DOHH2 (cell line): ENCODE measurements around the gene SDC1.

ENCODE experiments used
- EZH2phosphoT487 ChIP-seq: fragments of 200-600 bp; sonication (generic); IDR thresholded peaks from 2 replicates; pipeline ENCODE4 v1.6.1; 2017; ENCODE audit warnings: borderline replicate concordance, mild to moderate bottlenecking, antibody characterized with exemption, low read length, moderate library complexity, mixed read lengths
- TF ChIP-seq, protein P1 (sequence below): fragments of 200-600 bp; sonication (generic); IDR thresholded peaks from one replicate; pipeline ENCODE4 v1.5.1; 2014; ENCODE audit warnings: antibody characterized with exemption, mild to moderate bottlenecking, low read depth, low read length; ENCODE audit not compliant: poor library complexity, severe bottlenecking

DNA sequence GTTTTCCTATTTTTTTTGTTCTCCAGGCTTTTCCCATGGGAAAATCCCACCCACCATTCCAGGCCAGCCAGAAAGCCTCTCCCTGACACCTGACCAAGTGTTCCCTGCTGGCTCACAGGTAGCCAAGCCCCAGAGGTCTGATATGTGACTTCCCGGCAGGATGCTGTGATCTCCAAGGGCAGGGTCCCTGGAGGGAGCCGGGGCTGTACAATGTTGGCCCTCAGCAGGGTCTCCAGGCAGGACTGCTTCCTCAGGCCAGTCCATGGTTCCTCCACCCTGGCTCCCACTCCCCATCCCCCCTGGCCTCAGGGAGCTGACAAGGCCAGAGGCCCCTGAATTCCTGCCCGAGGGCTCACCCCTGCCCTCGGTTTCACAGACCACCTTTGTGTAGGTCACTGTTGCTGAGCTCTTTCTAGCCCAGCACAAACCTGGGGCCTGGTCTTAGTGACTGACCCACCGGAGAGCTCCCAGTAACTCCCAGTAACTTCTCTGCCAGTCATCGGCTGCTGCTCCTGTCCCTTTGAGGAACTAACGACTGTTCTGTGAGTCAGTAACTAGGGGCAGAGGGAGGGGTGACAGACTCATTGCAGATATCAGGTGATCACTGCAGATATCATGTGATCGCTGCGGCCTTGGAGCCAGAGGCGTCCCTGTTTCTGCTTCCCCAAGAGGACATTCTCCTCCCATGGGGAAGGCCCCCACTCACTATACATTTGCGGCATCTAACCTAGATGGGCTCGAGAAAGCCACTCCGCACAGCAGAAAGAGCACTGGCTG is 38.7 kb downstream of the SDC1 start:
- TF ChIP-seq, protein P1, sequence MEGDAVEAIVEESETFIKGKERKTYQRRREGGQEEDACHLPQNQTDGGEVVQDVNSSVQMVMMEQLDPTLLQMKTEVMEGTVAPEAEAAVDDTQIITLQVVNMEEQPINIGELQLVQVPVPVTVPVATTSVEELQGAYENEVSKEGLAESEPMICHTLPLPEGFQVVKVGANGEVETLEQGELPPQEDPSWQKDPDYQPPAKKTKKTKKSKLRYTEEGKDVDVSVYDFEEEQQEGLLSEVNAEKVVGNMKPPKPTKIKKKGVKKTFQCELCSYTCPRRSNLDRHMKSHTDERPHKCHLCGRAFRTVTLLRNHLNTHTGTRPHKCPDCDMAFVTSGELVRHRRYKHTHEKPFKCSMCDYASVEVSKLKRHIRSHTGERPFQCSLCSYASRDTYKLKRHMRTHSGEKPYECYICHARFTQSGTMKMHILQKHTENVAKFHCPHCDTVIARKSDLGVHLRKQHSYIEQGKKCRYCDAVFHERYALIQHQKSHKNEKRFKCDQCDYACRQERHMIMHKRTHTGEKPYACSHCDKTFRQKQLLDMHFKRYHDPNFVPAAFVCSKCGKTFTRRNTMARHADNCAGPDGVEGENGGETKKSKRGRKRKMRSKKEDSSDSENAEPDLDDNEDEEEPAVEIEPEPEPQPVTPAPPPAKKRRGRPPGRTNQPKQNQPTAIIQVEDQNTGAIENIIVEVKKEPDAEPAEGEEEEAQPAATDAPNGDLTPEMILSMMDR = no peak
- TF ChIP-seq EZH2phosphoT487 = no peak
